CD4-positive, alpha-beta T cell (primary cell): ENCODE data around the gene MTSS2. TPM values are rescaled to one million over a fixed set of nuclear protein-coding genes. Genes with fewer than 3 reads are reported as not detected.

Experiments used
- ATAC-seq: fragments of 200-7000 bp; cut with Tn5 transposase; one replicate; pipeline ENCODE4 v1.10.0; 2022; ENCODE audit warnings: mild to moderate bottlenecking; ENCODE audit not compliant: poor library complexity
- CTCF ChIA-PET: fragments of 350-600 bp; sonication (Branson Sonifier 250); formaldehyde crosslinking; loops from one replicate; lab custom pipeline; 2021; ENCODE audit warnings: antibody characterized with exemption, inconsistent platforms; lab: Charles Lee
- POLR2A ChIA-PET: fragments of 350-600 bp; sonication (Branson Sonifier 250); formaldehyde crosslinking; loops from one replicate; lab custom pipeline; 2021; ENCODE audit warnings: antibody characterized with exemption, inconsistent platforms; lab: Charles Lee
- DNase-seq, 14 experiments: peaks; one replicate each; pipeline ENCODE4 v3.0.0-alpha.2; 2013 to 2020; ENCODE audit warnings: mixed read lengths in 2 of 14
- H3K27ac ChIP-seq, 2 donors: one replicate each; pipeline versions ENCODE4 v1.5.1 to v1.7.0; 2013; ENCODE audit warnings: low read length in 2 of 2, low read depth in 1 of 2, mild to moderate bottlenecking in 1 of 2
- H3K27me3 ChIP-seq, 2 experiments: 1 replicate in 1 of 2; 2 replicates in 1 of 2; pipeline versions ENCODE4 v1.6.1 to v1.7.0; 2013; ENCODE audit warnings: low read length in 2 of 2, control low read depth in 1 of 2, mild to moderate bottlenecking in 1 of 2, moderate library complexity in 1 of 2; ENCODE audit not compliant: insufficient read depth in 2 of 2, control insufficient read depth in 1 of 2
- H3K36me3 ChIP-seq: one replicate; pipeline ENCODE4 v1.6.1; 2013; ENCODE audit warnings: low read length, control low read depth; ENCODE audit not compliant: insufficient read depth
- H3K4me1 ChIP-seq: one replicate; pipeline ENCODE4 v1.6.1; 2013; ENCODE audit warnings: low read length, control low read depth; ENCODE audit not compliant: insufficient read depth
- H3K4me3 ChIP-seq: one replicate; pipeline ENCODE4 v1.5.1; 2013; ENCODE audit warnings: mild to moderate bottlenecking, low read length, moderate library complexity
- H3K9me3 ChIP-seq, 2 experiments: 1 replicate in 1 of 2; 2 replicates in 1 of 2; pipeline versions ENCODE4 v1.6.1 to v1.7.0; 2013; ENCODE audit warnings: low read length in 2 of 2, mild to moderate bottlenecking in 2 of 2, control low read depth in 1 of 2, moderate library complexity in 1 of 2; ENCODE audit not compliant: control insufficient read depth in 1 of 2, insufficient read depth in 1 of 2
- H3K27ac Mint-ChIP-seq: one replicate; pipeline ENCODE4 v1.8.0; 2020; ENCODE audit warnings: mixed read lengths
- H3K27me3 Mint-ChIP-seq: one replicate; pipeline ENCODE4 v1.8.0; 2021; ENCODE audit warnings: mixed read lengths
- H3K36me3 Mint-ChIP-seq: one replicate; pipeline ENCODE4 v1.8.0; 2021; ENCODE audit warnings: low read depth, mixed read lengths
- H3K4me1 Mint-ChIP-seq: one replicate; pipeline ENCODE4 v1.8.0; 2021; ENCODE audit warnings: low read depth, mixed read lengths
- H3K4me3 Mint-ChIP-seq: one replicate; pipeline ENCODE4 v1.8.0; 2020; ENCODE audit warnings: mild to moderate bottlenecking, mixed read lengths
- H3K9me3 Mint-ChIP-seq: one replicate; pipeline ENCODE4 v1.8.0; 2020; ENCODE audit warnings: mixed read lengths
- CTCF ChIP-seq: fragments of 200-600 bp; IDR thresholded peaks from one replicate; pipeline ENCODE4 v1.8.0; 2022; ENCODE audit warnings: antibody characterized with exemption, mild to moderate bottlenecking
- intact Hi-C, 2 experiments: fragments of 100-400 bp; cut with DNase I in 1 of 2; cut with micrococcal nuclease in 1 of 2; formaldehyde crosslinking; loops; one replicate each; pipeline versions ENCODE4 v1.15.1 to v1.9.0; 2023 to 2025; cut with DNase I, micrococcal nuclease
- total RNA-seq, 174 experiments: library from RNA in 2 of 174; stranded (reverse) in 2 of 174; gene quantifications; one replicate each; pipeline ENCODE4 v1.2.3 and lab custom pipeline; 2021 to 2026

Gene MTSS2
- total RNA-seq, 2 experiments from 2014 or later = 15.4 to 16.4 TPM

GRCh38 chr16:70729292-70729691 lies 43.4 kb upstream of the MTSS2 start:
- H3K27me3 ChIP-seq = no peaks in the 10 kb centered on the region
- H3K4me1 Mint-ChIP-seq = no peaks in the 10 kb centered on the region
- ATAC-seq (no peak), DNase-seq (no peak)
- H3K9me3 Mint-ChIP-seq = no peaks in the 10 kb centered on the region
- H3K27ac ChIP-seq = no peak overlapping the region
- H3K4me1 ChIP-seq = no peaks in the 10 kb centered on the region
- no peaks in the 10 kb centered on the region for H3K9me3 ChIP-seq
- H3K4me3 Mint-ChIP-seq = no peak overlapping the region
- no peak overlapping the region for H3K4me3 ChIP-seq
- H3K27ac Mint-ChIP-seq = no peak overlapping the region
- no peak for TF ChIP-seq CTCF
- H3K36me3 Mint-ChIP-seq = peaks cover 51% of the 10 kb centered on the region
- no peaks in the 10 kb centered on the region for H3K27me3 Mint-ChIP-seq
- peaks cover 47% of the 10 kb centered on the region for H3K36me3 ChIP-seq
- intact Hi-C loops = no loop called here
- POLR2A ChIA-PET = no interaction called here
- CTCF ChIA-PET = no interaction called here

DNA sequence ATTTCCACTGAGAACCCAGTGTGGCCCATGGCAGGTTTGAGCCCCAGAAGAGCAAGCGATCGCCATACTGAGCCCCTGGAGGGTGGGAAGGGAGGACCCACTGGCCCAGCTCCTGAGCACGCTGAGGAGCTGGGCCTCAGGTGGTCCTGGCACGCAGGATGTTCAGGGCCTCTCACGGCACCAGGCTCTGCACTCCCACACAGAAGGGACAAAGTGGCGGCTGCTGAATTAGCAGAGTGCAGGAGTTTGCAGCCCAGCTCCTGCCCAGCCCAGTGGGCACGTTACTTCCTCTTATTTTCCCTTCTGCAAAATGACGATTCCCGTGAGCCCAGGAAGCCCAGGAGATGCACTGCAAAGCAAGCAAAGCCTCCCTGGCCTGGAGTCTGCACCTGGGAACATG lies 42.3 kb upstream of the MTSS2 start:
- DNase-seq = no peak
- no peaks in the 10 kb centered on the region for H3K27me3 Mint-ChIP-seq
- intact Hi-C loops = no loop called here
- POLR2A ChIA-PET = no interaction called here
- no peaks in the 10 kb centered on the region for H3K9me3 ChIP-seq
- no peak overlapping the region for H3K4me3 Mint-ChIP-seq
- H3K27ac Mint-ChIP-seq = no peak overlapping the region
- no peaks in the 10 kb centered on the region for H3K9me3 Mint-ChIP-seq
- H3K4me3 ChIP-seq = no peak overlapping the region
- H3K36me3 ChIP-seq = peaks cover 50% of the 10 kb centered on the region
- CTCF ChIA-PET = no interaction called here
- no peaks in the 10 kb centered on the region for H3K4me1 Mint-ChIP-seq
- peaks cover 50% of the 10 kb centered on the region for H3K36me3 Mint-ChIP-seq
- ATAC-seq = no peak
- H3K27ac ChIP-seq = no peak overlapping the region
- TF ChIP-seq CTCF = no peak
- no peaks in the 10 kb centered on the region for H3K4me1 ChIP-seq
- H3K27me3 ChIP-seq = no peaks in the 10 kb centered on the region

DNA sequence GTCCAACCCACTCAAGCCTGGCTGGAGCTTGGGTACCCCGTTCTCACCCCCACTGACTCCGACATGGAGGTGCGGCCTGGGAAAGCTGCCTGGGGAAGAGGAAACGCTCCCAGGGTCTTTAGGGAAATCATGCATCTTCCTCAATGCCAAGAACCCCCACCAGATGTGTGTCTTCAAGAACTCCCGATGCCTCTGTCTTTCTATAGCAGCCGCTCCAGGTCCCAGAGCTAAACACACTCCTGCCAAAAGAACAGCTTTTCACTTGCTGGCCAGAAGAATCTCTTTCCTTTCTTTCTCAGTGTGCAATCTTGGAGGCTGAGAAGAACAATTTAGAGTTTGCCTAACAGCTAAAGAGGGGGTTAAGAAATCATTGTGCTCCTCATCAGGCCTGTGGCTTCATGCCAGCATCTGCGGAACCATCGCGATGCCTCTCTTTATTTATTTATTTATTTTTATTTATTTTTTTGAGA lies 41.1 kb upstream of the MTSS2 start:
- peaks cover 53% of the 10 kb centered on the region for H3K36me3 Mint-ChIP-seq
- CTCF ChIA-PET = no interaction called here

More for the DNA sequence above, 41.1 kb upstream of the MTSS2 start:
- intact Hi-C loops = no loop called here
- no peaks in the 10 kb centered on the region for H3K27me3 ChIP-seq
- no peak overlapping the region for H3K4me3 ChIP-seq
- no peak for DNase-seq
- ATAC-seq = no peak
- H3K9me3 ChIP-seq = no peaks in the 10 kb centered on the region
- POLR2A ChIA-PET = no interaction called here
- H3K4me1 Mint-ChIP-seq = no peaks in the 10 kb centered on the region
- peaks cover 47% of the 10 kb centered on the region for H3K36me3 ChIP-seq
- no peak for TF ChIP-seq CTCF
- H3K27ac Mint-ChIP-seq = no peak overlapping the region
- H3K4me1 ChIP-seq = no peaks in the 10 kb centered on the region
- no peak overlapping the region for H3K27ac ChIP-seq
- no peak overlapping the region for H3K4me3 Mint-ChIP-seq
- no peaks in the 10 kb centered on the region for H3K9me3 Mint-ChIP-seq
- no peaks in the 10 kb centered on the region for H3K27me3 Mint-ChIP-seq
